ENCODE results near the gene LRSAM1.

The LRSAM1 gene

DNA sequence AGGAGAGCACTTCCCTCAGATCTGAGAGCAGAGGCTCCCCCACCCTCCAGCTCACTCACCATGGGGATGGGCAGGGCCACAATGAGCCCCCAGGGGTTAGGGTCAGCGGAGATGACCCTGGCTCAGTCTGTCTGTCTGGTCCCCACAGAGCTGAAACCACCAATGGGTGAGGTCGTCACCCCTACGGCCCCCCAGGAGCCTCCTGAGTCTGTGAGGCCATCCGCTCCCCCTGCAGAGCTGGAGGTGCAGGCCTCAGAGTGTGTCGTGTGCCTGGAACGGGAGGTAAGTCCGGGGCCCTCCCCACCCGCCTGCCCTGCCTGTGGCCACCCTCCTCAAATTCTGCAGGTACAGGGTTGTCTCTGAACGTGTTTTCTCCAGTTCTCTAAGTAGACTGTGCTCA, 49.6 kb downstream of the LRSAM1 start:
- Histone ChIP-seq H2BK12ac (ENCODE audit: low read length) (no peak overlapping the region), H3K9me3 (replicated peaks in 1 of 2; ENCODE audit: control insufficient read depth in 2 of 2, insufficient read depth in 1 of 2, low read depth in 1 of 2, low read length in 2 of 2) (peaks cover 0 to 2% of the 10 kb centered on the region in 2 donors), H2BK120ac (ENCODE audit: low read depth, low read length) (no peak overlapping the region), H2AK5ac (ENCODE audit: low read depth, low read length) (peak overlapping the region; percentile 94), H3K27ac (replicated peaks; ENCODE audit: low read length) (no peak overlapping the region), H3K4ac (ENCODE audit: low read length) (no peak overlapping the region), H3K14ac (ENCODE audit: low read length) (peak overlapping the region; percentile 82), H2AFZ (ENCODE audit: low read length) (no peak overlapping the region), H3K36me3 (replicated peaks in 1 of 2; ENCODE audit: control insufficient read depth in 2 of 2, insufficient read depth in 2 of 2, low read length in 2 of 2) (peaks cover 9 to 31% of the 10 kb centered on the region in 2 donors), H2BK5ac (ENCODE audit: low read length) (no peak overlapping the region), H3K4me2 (ENCODE audit: insufficient read depth, low read length, poor library complexity, severe bottlenecking) (no peak overlapping the region), H3K27me3 (ENCODE audit: control insufficient read depth in 3 of 3, insufficient read depth in 3 of 3, low read depth in 1 of 3, low read length in 3 of 3) (no peaks in the 10 kb centered on the region), H3K4me1 (ENCODE audit: control insufficient read depth in 2 of 2, insufficient read depth in 1 of 2, low read depth in 1 of 2, low read length in 2 of 2) (peaks cover 3 to 7% of the 10 kb centered on the region in 2 donors), H3K9ac (ENCODE audit: low read depth, low read length, poor library complexity) (no peak overlapping the region), H4K91ac (ENCODE audit: low read depth, low read length, poor library complexity) (no peak overlapping the region), H3K18ac (ENCODE audit: low read length) (no peak overlapping the region), H2BK15ac (ENCODE audit: low read length) (no peak overlapping the region), H3K79me1 (ENCODE audit: low read depth, low read length) (peaks cover 2% of the 10 kb centered on the region), H4K8ac (ENCODE audit: low read depth, low read length) (no peak overlapping the region), H3K23ac (ENCODE audit: low read depth, low read length, poor library complexity) (no peak overlapping the region), H3K4me3 (ENCODE audit: low read length in 2 of 2) (no peak overlapping the region)
- DNase-seq (ENCODE audit: low spot score) = no peak
- no CpG with 5 or more reads among the region's 9 CpGs for WGBS, 2 donors (ENCODE audit: extremely low coverage in 2 of 2, insufficient read length in 2 of 2, insufficient replicate concordance in 1 of 2)

DNA sequence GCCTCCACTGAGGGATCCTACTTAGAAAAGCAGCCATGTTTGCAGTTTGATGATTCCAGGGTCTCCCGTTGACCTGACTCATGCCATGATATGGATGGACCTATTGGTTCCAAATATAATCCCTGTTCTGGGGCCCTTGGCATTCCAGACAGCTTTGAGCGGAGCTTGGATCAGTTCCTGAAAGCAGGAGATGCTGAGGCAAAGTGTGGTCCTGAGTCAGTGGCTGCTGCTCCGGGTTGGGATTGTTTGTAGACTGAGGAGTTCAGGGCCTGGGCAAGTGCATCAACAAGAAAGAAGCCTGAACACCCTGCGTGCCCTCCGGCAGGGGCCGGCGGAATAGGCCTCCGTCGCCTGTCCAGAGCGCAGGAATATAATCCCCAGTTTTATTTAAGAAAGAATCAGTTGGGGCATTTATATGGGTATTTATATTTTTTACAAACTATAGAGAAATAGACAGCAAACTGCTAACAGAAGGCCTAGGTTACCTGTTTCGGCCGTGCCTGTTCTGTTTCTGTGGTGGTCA, 50.6 kb downstream of the LRSAM1 start:
- Histone ChIP-seq H2AK5ac (ENCODE audit: low read depth, low read length) (no peak overlapping the region), H3K14ac (ENCODE audit: low read length) (no peak overlapping the region), H3K4me2 (ENCODE audit: insufficient read depth, low read length, poor library complexity, severe bottlenecking) (no peak overlapping the region), H2BK12ac (ENCODE audit: low read length) (no peak overlapping the region), H3K9me3 (replicated peaks in 1 of 2; ENCODE audit: control insufficient read depth in 2 of 2, insufficient read depth in 1 of 2, low read depth in 1 of 2, low read length in 2 of 2) (no peaks in the 10 kb centered on the region), H3K27me3 (ENCODE audit: control insufficient read depth in 3 of 3, insufficient read depth in 3 of 3, low read depth in 1 of 3, low read length in 3 of 3) (no peaks in the 10 kb centered on the region), H2BK5ac (ENCODE audit: low read length) (no peak overlapping the region), H3K27ac (replicated peaks; ENCODE audit: low read length) (no peak overlapping the region), H3K4ac (ENCODE audit: low read length) (no peak overlapping the region), H3K36me3 (replicated peaks in 1 of 2; ENCODE audit: control insufficient read depth in 2 of 2, insufficient read depth in 2 of 2, low read length in 2 of 2) (peaks cover 2 to 22% of the 10 kb centered on the region in 2 donors), H3K23ac (ENCODE audit: low read depth, low read length, poor library complexity) (no peak overlapping the region), H4K91ac (ENCODE audit: low read depth, low read length, poor library complexity) (no peak overlapping the region), H3K4me3 (ENCODE audit: low read length in 2 of 2) (no peak overlapping the region), H2BK15ac (ENCODE audit: low read length) (no peak overlapping the region), H2BK120ac (ENCODE audit: low read depth, low read length) (no peak overlapping the region), H2AFZ (ENCODE audit: low read length) (no peak overlapping the region), H3K79me1 (ENCODE audit: low read depth, low read length) (no peaks in the 10 kb centered on the region), H4K8ac (ENCODE audit: low read depth, low read length) (no peak overlapping the region), H3K9ac (ENCODE audit: low read depth, low read length, poor library complexity) (no peak overlapping the region), H3K18ac (ENCODE audit: low read length) (no peak overlapping the region), H3K4me1 (ENCODE audit: control insufficient read depth in 2 of 2, insufficient read depth in 1 of 2, low read depth in 1 of 2, low read length in 2 of 2) (peaks cover 3 to 7% of the 10 kb centered on the region in 2 donors)
- no CpG with 5 or more reads among the region's 12 CpGs for WGBS, 2 donors (ENCODE audit: extremely low coverage in 2 of 2, insufficient read length in 2 of 2, insufficient replicate concordance in 1 of 2)
- no peak for DNase-seq (ENCODE audit: low spot score)

DNA sequence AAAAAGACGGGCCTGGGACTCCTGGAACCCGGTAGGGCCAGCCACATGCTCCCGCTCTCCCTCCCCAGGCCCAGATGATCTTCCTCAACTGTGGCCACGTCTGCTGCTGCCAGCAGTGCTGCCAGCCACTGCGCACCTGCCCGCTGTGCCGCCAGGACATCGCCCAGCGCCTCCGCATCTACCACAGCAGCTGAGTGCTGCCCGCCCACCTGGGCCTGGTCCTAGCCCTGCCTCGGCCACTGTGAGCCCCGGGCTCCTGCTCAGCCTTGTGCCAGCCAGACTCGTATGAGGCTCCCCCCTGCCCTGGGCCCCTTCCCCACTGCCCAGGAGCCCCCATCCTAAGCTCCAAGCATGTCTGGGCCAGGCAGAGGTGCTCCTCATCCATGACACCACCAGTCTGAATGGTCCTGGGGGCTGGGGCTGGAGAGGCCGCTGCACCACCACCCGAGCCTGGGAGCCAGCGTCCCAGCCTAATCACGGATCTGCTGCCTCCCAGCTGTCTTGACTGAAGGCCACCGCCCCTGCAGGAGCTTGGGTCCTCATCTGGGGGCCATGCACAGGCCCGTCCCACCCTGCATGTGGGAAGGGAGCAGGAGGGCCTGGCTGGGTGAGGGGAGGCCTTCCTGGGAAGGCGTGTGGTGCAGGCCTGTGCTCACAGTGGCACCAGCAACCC, 51.5 kb downstream of the LRSAM1 start:
- WGBS, 2 donors (ENCODE audit: extremely low coverage in 2 of 2, insufficient read length in 2 of 2, insufficient replicate concordance in 1 of 2) = no CpG with 5 or more reads among the region's 21 CpGs
- H2BK5ac ChIP-seq (ENCODE audit: low read length) = peak overlapping the region; percentile 78
- H2BK15ac ChIP-seq (ENCODE audit: low read length) = no peak overlapping the region
- H3K4me3 ChIP-seq (ENCODE audit: low read length in 2 of 2) = no peak overlapping the region
- no peaks in the 10 kb centered on the region for H3K27me3 ChIP-seq (ENCODE audit: control insufficient read depth in 3 of 3, insufficient read depth in 3 of 3, low read depth in 1 of 3, low read length in 3 of 3)
- H3K4ac ChIP-seq (ENCODE audit: low read length) = no peak overlapping the region
- no peak for DNase-seq (ENCODE audit: low spot score)
- no peak overlapping the region for H3K27ac ChIP-seq (replicated peaks; ENCODE audit: low read length)
- no peak overlapping the region for H2BK12ac ChIP-seq (ENCODE audit: low read length)
- peaks cover 3 to 7% of the 10 kb centered on the region in 2 donors for H3K4me1 ChIP-seq (ENCODE audit: control insufficient read depth in 2 of 2, insufficient read depth in 1 of 2, low read depth in 1 of 2, low read length in 2 of 2)
- no peaks in the 10 kb centered on the region for H3K9me3 ChIP-seq (replicated peaks in 1 of 2; ENCODE audit: control insufficient read depth in 2 of 2, insufficient read depth in 1 of 2, low read depth in 1 of 2, low read length in 2 of 2)
- no peak overlapping the region for H2AFZ ChIP-seq (ENCODE audit: low read length)
- no peak overlapping the region for H3K23ac ChIP-seq (ENCODE audit: low read depth, low read length, poor library complexity)
- H4K91ac ChIP-seq (ENCODE audit: low read depth, low read length, poor library complexity) = no peak overlapping the region
- H2AK5ac ChIP-seq (ENCODE audit: low read depth, low read length) = peak overlapping the region; percentile 63
- H3K9ac ChIP-seq (ENCODE audit: low read depth, low read length, poor library complexity) = peak overlapping the region; percentile 21
- H3K4me2 ChIP-seq (ENCODE audit: insufficient read depth, low read length, poor library complexity, severe bottlenecking) = no peak overlapping the region
- peaks cover 6 to 21% of the 10 kb centered on the region in 2 donors for H3K36me3 ChIP-seq (replicated peaks in 1 of 2; ENCODE audit: control insufficient read depth in 2 of 2, insufficient read depth in 2 of 2, low read length in 2 of 2)
- H4K8ac ChIP-seq (ENCODE audit: low read depth, low read length) = peak overlapping the region; percentile 82
- H3K79me1 ChIP-seq (ENCODE audit: low read depth, low read length) = no peaks in the 10 kb centered on the region
- peak overlapping the region; percentile 21 for H3K14ac ChIP-seq (ENCODE audit: low read length)
- H3K18ac ChIP-seq (ENCODE audit: low read length) = no peak overlapping the region
- no peak overlapping the region for H2BK120ac ChIP-seq (ENCODE audit: low read depth, low read length)

DNA sequence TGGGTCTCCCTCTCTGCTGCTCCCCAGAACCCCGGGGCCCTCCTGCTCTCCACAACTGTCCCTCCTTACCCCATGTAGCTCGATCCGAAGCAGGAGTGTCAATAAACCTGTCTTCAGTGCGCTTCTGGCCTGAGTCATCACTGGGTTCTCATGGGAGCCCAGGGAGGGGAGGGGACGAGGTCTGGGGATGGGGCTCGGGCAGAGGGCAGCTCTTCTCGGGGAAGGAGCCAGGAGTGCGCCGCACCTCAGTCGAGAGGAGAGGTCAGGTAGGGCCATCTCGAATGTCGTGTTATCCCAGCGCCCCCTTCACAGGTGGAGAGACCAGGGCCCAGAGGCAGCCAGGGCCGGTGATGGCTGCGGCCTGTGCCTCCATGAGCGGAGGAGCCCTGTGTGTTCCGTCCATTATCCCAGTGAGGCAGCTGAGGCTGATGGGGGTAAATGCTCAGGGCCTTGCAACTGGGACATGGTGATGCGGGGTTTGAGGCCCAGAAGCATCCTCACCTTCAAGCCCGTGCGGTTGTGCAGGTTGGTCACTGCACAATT, 52.1 kb downstream of the LRSAM1 start:
- no peak overlapping the region for H2BK12ac ChIP-seq (ENCODE audit: low read length)
- WGBS, 2 donors (ENCODE audit: extremely low coverage in 2 of 2, insufficient read length in 2 of 2, insufficient replicate concordance in 1 of 2) = no CpG with 5 or more reads among the region's 20 CpGs
- no peak overlapping the region for H3K4me2 ChIP-seq (ENCODE audit: insufficient read depth, low read length, poor library complexity, severe bottlenecking)
- peak overlapping the region; percentile 96 for H4K8ac ChIP-seq (ENCODE audit: low read depth, low read length)
- no peak overlapping the region for H4K91ac ChIP-seq (ENCODE audit: low read depth, low read length, poor library complexity)
- peak overlapping the region; percentile 78 for H2BK5ac ChIP-seq (ENCODE audit: low read length)
- peaks cover 3 to 7% of the 10 kb centered on the region in 2 donors for H3K4me1 ChIP-seq (ENCODE audit: control insufficient read depth in 2 of 2, insufficient read depth in 1 of 2, low read depth in 1 of 2, low read length in 2 of 2)
- H3K14ac ChIP-seq (ENCODE audit: low read length) = peak overlapping the region; percentile 21
- no peaks in the 10 kb centered on the region for H3K27me3 ChIP-seq (ENCODE audit: control insufficient read depth in 3 of 3, insufficient read depth in 3 of 3, low read depth in 1 of 3, low read length in 3 of 3)
- H3K9me3 ChIP-seq (replicated peaks in 1 of 2; ENCODE audit: control insufficient read depth in 2 of 2, insufficient read depth in 1 of 2, low read depth in 1 of 2, low read length in 2 of 2) = no peaks in the 10 kb centered on the region
- no peak overlapping the region for H3K4ac ChIP-seq (ENCODE audit: low read length)
- H3K27ac ChIP-seq (replicated peaks; ENCODE audit: low read length) = no peak overlapping the region
- peak overlapping the region; percentile 63 for H2AK5ac ChIP-seq (ENCODE audit: low read depth, low read length)
- no peak for DNase-seq (ENCODE audit: low spot score)
- no peak overlapping the region for H2BK15ac ChIP-seq (ENCODE audit: low read length)
- H2BK120ac ChIP-seq (ENCODE audit: low read depth, low read length) = no peak overlapping the region
- H3K4me3 ChIP-seq (ENCODE audit: low read length in 2 of 2) = no peak overlapping the region
- H2AFZ ChIP-seq (ENCODE audit: low read length) = no peak overlapping the region
- no peak overlapping the region for H3K18ac ChIP-seq (ENCODE audit: low read length)
- peaks cover 6 to 25% of the 10 kb centered on the region in 2 donors for H3K36me3 ChIP-seq (replicated peaks in 1 of 2; ENCODE audit: control insufficient read depth in 2 of 2, insufficient read depth in 2 of 2, low read length in 2 of 2)
- no peaks in the 10 kb centered on the region for H3K79me1 ChIP-seq (ENCODE audit: low read depth, low read length)
- H3K9ac ChIP-seq (ENCODE audit: low read depth, low read length, poor library complexity) = no peak overlapping the region
- H3K23ac ChIP-seq (ENCODE audit: low read depth, low read length, poor library complexity) = peak overlapping the region; percentile 34

Data from neuronal stem cell (in vitro differentiated cells).